HG03469 (cell line): ENCODE data around the gene GCH1.
"Not testable (repeated sequence)": the region's sequence is repeated elsewhere in the genome, so short reads cannot be mapped to it uniquely, and the experiment has no call there.

Source experiments
- ATAC-seq: cut with Tn5 transposase; IDR thresholded peaks from one replicate; pipeline ENCODE4 v1.9.1; 2021; ENCODE audit warnings: mild to moderate bottlenecking, moderate library complexity, moderate number of reproducible peaks; ENCODE audit not compliant: unreplicated experiment

GCH1 gene

DNA sequence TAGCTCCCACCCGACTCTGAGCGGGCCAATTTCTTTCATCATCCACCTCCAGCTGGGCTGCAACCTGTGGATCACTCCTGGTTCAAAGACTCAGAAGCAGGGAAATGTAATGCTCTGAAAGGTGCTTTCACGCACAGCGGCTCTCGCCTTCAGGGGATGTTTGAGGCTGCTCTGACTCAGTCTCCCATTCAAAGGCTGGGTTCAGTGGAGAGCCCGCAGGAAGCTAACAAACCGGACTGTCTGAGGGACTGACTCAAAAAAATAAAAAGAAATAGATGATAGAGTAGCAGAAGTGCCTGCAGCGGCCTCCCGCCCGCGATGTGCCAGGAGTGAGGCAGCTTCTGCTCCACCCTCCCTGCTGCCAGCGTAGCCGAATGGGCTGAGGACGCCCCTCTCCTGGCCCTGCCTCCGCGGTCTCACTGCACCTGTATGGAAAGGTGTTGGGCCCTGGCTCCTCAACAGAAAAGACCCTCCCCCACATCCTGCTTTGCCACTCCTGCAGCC lies 98.0 kb downstream of the GCH1 start:
- ATAC-seq = no peak

DNA sequence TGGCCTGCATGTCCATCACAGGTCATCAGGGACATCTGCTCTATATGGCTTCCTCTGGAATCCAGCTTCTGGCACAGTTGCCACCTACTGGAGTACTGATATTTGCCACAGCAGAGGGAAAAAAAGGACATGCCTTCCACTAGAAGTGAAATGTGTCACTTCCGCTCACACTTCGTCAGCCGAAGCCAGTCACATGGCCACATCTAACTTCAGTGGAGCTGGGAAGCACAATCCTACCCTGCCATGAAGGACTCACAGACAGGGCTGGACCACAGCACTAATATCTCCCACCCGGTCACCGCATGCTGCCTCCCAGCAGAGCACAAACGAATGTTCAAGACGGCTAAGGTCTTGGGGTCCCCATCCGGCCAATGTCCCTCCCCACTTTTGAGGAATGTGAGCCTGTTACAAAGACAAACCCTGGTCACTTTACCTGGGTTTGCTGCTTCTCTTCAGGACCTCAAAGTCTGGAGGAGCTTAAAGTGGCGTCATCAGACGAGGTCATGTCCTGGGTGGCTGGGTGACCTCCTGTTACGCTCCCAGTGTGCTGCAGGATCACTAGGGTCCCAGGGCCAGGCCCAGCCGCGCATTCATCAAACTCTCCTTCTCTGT lies 98.6 kb downstream of the GCH1 start:
- no peak for ATAC-seq

DNA sequence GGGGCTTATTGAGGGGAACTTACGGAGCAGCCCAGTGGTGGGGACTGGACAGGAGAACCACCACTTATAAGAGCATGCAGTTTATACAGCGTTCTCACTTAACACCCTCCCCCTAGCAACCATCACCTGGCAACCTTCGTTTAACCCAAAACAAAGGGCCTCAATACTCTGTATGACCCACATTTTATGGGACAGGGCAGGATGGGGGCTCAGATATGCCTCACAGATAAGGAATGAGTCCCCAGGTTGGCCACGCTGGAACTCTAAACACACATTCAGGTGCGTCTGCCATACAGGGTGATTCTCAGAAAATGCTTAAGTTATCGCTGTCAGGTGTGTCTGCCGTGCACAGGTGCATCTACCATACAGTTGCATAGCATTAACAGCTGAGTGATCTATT lies 99.2 kb downstream of the GCH1 start:
- ATAC-seq = no peak

DNA sequence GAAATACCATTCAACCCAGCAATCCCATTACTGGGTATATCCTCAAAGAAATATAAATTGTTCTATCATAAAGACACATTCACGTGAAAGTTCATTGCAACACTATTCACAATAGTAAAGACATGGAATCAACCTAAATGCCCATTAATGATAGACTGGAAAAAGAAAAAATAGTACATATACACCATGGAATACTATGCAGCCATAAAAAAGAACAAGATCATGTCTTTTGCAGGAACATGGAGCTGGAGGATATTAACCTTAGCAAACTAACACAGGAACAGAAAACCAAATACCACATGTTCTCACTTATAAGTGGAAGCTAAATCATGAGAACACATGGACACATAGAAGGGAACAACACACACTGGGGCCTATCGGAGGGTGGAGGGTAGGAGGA lies 101.1 kb downstream of the GCH1 start:
- ATAC-seq = not testable (repeated sequence)

DNA sequence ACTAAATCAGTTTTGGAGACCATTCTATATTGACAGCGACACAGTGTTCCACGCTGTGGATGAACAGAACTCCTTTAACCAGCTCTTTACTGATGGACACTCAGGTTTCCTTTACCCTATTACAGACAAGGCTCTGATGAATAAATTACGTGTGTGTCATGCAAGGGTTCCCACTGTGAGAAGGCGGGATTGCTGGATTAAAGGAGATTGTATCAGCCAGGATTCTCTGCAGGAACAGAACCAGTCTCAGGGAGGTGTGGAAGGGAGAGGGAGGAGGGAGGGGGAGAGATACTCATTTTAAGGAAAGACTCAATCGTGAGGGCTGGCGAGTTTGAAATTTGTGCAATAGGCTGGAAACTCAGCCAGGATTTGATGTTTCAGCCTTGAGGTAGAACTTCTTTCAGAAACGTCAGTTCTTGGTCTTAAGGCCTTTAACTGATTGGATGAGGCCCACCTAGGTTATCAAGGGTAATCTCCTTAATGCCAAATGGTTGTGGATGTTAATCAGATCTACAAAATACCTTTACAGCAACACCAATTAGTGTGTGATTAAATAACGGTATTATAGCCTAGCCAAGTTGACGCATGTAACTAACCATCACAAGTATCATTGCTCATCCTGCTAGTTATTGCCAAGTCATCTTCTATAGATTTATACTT lies 104.0 kb downstream of the GCH1 start:
- no peak for ATAC-seq

DNA sequence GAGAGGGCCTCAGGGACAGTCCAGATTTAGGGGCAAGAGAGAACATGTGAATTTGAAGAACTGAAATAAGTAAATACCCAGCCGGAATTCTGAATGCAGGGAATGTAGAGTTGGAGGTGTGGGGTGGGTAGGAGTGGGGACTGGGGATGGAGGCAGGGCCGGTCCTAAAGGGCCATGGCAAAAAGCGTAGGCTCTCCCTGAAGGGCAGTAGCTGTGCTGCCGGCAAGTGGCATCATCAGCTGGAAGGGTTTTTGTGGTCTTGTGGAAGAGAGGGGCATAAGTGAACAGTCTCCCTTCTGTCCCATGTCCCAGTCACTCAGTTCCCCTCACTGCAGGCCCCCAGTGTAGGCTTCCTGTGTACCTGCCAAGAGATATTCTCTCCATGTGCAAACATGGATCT lies 104.6 kb downstream of the GCH1 start:
- no peak for ATAC-seq

DNA sequence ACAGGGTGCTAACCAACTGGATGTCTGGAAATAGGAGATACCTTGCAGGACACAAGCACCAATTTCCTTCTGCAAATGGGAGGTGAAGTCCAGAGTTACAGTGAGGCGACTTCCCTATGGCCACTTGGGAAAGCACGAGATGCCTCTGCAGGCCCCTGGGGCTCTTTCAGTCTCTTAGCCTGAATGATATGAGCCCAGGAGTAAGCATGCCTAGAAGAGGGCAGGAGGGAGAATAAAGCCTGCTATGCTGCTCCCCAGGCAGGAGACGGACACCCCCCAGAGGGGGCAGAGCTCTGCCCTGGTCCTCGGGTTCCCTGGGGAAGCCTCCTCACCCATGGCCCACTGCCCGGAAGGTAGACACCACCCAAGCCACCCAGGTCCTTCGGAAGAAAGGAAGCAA lies 105.1 kb downstream of the GCH1 start:
- ATAC-seq = no peak

DNA sequence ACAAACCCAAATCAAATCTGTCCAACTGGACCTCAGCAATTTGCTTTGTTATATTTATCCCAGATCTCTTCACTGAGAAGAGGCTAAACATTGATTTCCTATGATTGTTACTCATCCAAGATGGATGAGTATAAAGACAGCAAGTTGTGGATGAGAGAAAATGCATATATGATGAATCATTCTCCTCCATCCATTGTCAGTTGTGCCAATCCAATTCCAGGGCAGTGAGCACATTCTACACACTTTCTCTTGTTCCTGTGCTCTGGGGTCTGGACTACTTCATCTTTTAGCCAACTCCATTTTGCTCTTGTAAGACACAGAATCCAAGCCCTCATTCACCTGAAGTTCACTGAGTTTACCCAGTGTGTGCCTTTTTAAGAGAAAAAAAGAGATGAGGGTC lies 105.7 kb downstream of the GCH1 start:
- ATAC-seq = no peak

DNA sequence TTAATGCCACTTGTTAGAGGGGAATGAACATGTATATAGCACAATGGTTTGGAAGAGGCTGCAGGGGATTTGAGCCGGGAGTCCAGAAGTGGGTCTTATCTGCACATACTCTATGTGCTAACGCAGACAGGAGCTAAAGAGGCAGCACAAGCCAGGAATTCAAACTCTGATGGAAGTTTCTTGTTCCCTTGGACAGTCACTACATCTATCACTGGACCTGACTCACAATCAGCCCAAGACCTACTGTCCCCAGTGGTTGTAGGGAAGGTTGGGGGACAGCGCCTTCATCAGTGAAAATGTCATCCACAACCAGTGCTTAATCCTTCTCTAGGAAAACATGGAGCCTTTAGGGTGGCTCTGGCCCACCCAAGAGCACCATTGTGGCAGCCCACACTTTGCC lies 107.8 kb downstream of the GCH1 start:
- ATAC-seq = no peak

DNA sequence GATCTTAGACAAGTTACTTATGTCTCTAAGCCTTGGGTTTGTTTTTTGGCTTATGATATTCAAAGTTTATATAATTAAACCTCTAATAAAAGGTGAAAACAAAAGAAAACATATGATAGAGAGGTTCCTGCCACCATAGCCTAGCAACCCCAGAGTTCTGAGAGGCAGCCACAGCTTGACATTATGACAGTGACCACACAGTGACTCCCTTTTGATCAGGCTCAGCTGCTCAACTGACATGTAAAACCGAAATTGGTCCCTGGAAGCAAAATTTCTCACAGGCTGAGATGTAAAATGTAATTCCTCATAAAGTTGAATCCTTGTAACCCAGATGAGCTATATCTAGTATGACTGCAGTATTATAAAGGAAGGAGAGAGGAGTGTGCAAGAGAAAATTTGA lies 108.5 kb downstream of the GCH1 start:
- no peak for ATAC-seq

DNA sequence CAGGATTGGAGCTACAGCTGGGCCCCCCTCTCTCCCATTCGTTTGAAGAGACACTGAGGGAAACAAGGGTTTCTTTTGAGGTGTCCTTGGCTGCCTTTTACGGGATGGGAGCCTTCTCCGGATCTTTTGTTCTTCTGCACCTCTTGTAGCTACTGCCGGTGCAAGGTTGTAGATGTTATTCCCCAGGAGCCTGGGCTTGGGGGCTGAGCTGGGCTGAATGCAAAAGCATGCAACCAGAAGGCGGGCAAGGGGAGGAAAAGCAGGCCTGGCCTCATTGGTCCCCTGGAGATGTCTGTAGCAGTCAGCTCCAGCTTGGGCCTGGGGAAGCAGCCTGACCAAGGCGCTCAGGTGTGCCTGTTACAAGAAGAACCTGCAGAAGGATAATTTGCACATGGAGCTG lies 110.3 kb downstream of the GCH1 start:
- no peak for ATAC-seq
